ENCODE measurements around the gene TMX2. TPM values are rescaled to one million over a fixed set of nuclear protein-coding genes. Genes with fewer than 3 reads are reported as not detected.

TMX2 gene
- total and polyA plus RNA-seq, 9 of the 15 experiments (the other 6 are each of a cell fraction or from before 2014, with no cell fraction given): 176 to 433 (median 227) TPM

- TF ChIP-seq SAFB (IDR thresholded peaks at IDR 0.05; ENCODE audit: borderline replicate concordance, low read depth, low read length) (no peak), ZKSCAN8 (CRISPR knock-in tag; IDR thresholded peaks at IDR 0.05) (no peak), TRIM24 (IDR thresholded peaks at IDR 0.05) (peak in 1 of 2 experiments; percentile 99; a peak in 3 of 4 replicates), SMAD4 (CRISPR knock-in tag; conservative IDR thresholded peaks at IDR 0.05) (peak; percentile 21; the same call in 1 of the 2 replicates), ATF2 (CRISPR knock-in tag; IDR thresholded peaks at IDR 0.05) (no peak), ZNF79 (CRISPR knock-in tag; IDR thresholded peaks at IDR 0.05; ENCODE audit: low read depth) (no peak), MCM5 (IDR thresholded peaks at IDR 0.05; ENCODE audit: low read depth) (no peak), HMGN3 (IDR thresholded peaks at IDR 0.05; ENCODE audit: borderline replicate concordance, extremely low read depth, insufficient read length, low read depth, low read length) (peak; percentile 93), GMEB1 (CRISPR knock-in tag; IDR thresholded peaks at IDR 0.05) (peak; percentile 47; the same call in 1 of the 2 replicates), CBFA2T3 (IDR thresholded peaks at IDR 0.05) (peak; percentile 24; the same call in 1 of the 2 replicates), CUX1 (CRISPR knock-in tag; IDR thresholded peaks at IDR 0.05) (no peak), ZBTB9 (CRISPR knock-in tag; IDR thresholded peaks at IDR 0.05) (0 out of 2 replicates have a peak, but pooled peaks have one; percentile 8), ZNF696 (CRISPR knock-in tag; conservative IDR thresholded peaks at IDR 0.05) (no peak), THAP7 (CRISPR knock-in tag; IDR thresholded peaks at IDR 0.05) (peak; percentile 78; the same call in 1 of the 2 replicates), CHD1 (IDR thresholded peaks at IDR 0.05; ENCODE audit: low read length) (peak; percentile 66), KDM2B (CRISPR knock-in tag; IDR thresholded peaks at IDR 0.05) (no peak)
Observed at GRCh38 chr11:57741132-57742086, 29.0 kb downstream of the TMX2 start, which contains the start of gene SELENOH (continued).
